A172 (cell line): Measurements from ENCODE around the gene GRIP2. TPM values are rescaled to one million over a fixed set of nuclear protein-coding genes. Genes with fewer than 3 reads are reported as not detected.

Source experiments
- DNase-seq: peaks from one replicate; pipeline ENCODE4 v3.0.0-alpha.2; 2015; ENCODE audit warnings: low spot score
- total RNA-seq: library from RNA; depleted of rRNA; stranded (reverse); fragments of >200 nt; shearing (Covaris generic); gene quantifications from 2 replicates; pipeline ENCODE4 v1.2.3, GENCODE V29; 2014

Gene GRIP2
- total RNA-seq, 1 experiment from 2014 or later: not detected

GRCh38 chr3:14485981-14486380 is 54.2 kb downstream of the GRIP2 start:
- DNase-seq: no peak

DNA sequence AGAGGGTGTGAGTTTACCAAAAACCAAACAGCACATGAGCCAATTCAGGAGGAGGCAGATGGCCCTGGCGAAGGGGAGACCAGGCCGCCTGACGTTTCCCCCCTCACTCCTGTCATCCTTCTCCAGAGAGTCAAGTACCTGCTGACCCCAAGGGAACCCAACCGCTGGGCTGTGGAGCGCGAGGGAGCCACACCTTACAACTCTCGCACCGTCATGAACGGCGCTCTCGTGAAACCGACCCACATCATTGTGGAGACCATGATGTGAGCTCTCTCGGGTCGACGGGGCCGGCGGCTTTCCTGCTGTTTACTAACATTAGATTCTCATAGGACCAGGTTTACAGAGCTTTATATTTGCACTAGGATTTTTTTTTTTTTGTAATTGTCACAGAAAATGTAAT is 55.4 kb downstream of the GRIP2 start:
- DNase-seq: no peak

GRCh38 chr3:14483286-14483685 is 56.9 kb downstream of the GRIP2 start:
- DNase-seq: no peak

DNA sequence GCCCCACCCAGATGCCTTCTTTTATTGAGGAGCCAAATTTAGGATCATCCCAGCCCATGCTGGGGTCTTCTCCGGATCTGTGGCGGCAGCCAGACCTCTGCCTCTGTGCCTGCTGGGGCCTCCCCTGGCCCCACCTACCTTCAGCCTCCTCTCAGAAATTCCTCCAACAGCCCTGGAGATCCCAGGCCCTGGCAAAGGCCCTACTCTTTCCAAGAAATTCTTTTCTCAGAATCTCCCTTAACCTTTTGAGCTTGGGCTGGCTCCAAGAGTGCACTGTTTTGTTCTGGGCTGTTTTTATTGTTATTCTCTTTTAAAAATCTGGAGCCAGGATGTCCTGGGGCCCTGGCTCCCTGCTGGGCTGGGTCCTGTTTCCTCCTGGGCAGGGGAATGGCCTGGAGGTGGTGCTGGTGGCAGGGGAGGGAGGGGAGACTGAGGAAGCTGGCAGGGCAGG is 57.8 kb downstream of the GRIP2 start:
- DNase-seq: no peak

DNA sequence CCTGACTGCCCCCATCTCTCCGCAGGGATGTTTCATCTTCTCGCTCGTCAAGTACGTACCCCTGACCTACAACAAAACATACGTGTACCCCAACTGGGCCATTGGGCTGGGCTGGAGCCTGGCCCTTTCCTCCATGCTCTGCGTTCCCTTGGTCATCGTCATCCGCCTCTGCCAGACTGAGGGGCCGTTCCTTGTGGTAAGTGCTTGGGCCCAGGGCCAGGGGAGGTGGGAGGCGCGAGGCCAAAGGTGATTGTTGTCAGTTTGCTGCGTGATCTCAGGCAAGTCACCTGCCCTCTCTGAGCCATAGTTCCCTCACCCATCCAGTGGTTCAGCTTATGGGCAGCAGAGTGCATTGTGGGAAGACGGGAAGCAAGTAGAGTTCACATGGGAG is 58.5 kb downstream of the GRIP2 start:
- DNase-seq: no peak

DNA sequence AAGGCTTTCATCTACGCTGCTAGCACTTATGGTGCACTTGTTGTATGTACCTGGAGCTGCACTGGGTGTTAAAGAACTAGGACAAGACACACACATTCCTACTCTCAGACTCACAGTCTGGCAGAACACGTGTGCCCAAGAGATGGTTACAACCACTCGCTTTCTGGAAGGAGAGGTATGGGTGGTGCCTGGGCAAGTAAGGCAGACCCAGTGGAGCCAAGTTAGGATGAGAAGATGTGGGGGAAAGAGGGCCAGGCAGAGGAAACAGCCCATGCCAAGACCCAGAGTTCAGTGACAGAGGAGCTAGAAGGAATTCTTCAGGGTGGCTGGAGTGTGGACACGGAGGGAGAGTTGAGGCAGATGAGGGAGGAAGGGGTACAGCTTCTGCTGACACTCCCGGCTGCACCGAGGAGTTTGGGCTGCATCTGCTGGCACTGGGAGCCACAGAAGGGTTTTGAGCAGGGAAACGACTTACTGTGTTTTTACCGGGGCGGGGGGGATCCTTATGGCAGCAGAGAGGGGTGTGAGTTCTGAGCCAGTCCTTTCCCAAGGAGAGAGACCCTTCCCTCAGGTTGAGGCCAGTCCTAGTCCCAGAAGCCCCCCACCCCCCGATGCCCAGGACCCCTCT is 59.0 kb downstream of the GRIP2 start:
- DNase-seq: no peak

DNA sequence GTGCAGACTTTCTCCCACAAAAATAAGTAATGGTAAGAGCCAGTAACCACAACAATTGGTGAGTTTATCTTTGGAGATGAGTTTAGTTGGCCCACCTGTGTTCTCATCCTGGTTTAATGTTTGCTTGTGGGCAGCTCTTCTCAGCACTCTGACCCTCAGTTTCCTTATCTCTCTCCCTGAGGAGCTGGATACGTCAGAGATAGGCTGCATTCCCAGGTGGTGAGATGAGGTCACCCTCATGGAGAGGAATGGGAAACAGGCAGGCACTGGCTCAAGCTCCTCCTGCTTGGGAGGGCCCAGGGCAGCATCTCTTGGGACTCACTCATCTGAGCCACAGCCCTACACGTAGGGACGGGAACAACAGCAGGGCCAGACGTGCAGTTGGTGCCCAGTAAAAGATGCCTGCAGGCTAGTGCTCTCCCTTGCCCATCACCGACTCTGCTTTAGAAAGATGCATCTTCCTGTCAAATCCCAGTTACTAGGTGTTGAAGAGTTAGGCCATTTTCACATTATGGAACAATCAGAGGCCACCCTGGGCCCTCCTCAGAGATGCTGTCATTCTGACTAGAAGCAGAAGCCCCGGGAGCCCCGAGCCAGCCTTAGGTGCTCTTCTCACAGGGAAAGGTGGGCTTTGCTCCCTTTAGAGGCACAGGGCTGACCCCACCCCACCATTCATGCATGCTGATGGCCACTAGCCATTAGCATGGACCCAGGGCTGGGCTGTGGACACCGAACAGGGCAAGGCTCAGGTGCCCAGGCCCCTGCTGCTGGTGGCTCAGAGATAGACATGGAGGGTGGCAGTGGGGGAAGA is 59.7 kb downstream of the GRIP2 start:
- peak; percentile 98 for DNase-seq

GRCh38 chr3:14479591-14479990 is 60.6 kb downstream of the GRIP2 start:
- DNase-seq: no peak

GRCh38 chr3:14478956-14479550 is 61.1 kb downstream of the GRIP2 start:
- DNase-seq: no peak

DNA sequence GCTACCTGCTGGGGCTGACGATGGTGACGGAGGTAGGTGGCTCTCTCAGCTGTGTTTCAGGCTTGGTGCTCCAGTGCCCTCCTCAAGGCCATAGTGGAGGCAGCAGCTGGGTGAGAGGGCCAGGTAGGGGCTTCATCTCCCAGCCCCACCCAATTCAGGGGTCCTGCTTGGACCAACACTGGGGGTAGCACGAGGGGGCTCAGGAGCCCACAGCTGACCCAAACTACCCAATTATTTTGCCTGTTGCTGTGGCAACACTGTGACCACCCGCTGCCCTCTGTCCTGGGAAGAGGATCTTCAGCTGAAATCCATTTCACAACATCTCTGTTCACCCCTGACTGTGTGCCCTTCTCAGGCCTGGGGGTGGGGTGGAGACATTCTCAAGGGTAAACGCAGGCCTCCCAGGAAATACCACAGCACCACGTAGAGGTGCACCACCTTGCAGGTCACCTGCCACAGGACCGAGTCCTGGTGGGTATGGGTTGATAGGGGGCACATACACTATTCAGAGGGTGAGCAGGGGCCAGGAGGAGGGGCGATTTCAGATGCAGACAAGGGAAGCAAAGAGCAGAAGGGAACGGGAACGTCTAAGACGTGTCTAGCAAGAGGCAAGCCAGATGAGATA is 62.7 kb downstream of the GRIP2 start:
- DNase-seq: no peak

GRCh38 chr3:14476583-14477265 is 63.4 kb downstream of the GRIP2 start:
- DNase-seq: no peak

DNA sequence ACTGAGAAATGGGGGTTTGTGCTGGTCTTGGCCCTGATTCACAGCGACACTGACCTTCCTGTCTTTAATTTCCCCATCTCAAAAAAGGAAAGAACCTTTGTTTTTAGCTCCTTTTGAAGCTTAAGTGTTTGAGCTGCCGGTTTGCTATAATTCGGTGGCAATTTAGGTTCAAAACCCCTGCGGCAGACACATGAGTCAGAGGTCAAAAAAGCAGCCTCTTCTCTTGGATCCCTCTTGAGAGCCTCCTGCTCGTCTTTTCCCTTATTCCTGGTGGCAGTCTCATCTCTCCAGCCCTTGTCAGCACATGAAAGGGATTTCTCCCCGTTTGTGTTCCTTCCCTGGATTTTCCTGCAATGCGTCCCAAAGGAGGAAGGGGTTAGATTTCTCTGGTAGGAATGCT is 64.5 kb downstream of the GRIP2 start:
- no peak for DNase-seq

DNA sequence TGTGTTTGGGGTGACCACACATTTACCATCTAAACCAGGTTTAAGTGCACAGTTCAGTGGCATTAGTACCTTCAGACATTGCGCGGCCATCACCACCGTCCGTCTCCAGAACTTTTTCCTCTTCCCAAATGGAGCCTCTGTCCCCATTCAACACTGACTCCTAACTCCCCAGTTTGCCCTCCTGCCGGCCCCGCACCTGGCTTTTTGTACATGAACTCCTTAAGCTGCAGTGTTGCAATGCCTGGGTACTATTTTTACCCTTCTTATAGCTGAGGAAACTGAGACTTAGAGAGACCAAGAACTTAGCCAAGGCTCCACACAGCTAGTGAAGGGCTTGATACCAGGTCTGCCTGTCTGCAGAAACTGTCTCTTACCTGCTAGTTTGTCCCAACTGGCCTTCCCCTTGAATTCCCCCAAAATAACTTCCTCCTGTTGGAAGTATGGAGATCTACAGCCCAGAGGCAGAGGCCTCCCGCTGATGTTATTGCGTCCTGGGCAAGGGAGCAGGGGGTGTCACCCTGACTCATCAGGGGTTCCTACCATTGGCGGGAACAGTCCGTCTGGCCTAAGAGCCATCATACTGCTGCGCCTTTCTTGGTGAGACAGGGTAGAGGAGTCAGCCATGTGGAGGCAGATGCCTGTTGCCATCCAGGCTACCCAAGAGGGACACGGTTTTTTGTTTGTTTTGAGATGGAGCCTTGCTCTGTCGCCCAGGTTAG is 65.6 kb downstream of the GRIP2 start:
- DNase-seq: no peak

- no peak for DNase-seq
Observed at GRCh38 chr3:14473411-14473891, 66.7 kb downstream of the GRIP2 start.

- DNase-seq: peak; percentile 97
Observed at GRCh38 chr3:14472471-14473351, 67.4 kb downstream of the GRIP2 start.

DNA sequence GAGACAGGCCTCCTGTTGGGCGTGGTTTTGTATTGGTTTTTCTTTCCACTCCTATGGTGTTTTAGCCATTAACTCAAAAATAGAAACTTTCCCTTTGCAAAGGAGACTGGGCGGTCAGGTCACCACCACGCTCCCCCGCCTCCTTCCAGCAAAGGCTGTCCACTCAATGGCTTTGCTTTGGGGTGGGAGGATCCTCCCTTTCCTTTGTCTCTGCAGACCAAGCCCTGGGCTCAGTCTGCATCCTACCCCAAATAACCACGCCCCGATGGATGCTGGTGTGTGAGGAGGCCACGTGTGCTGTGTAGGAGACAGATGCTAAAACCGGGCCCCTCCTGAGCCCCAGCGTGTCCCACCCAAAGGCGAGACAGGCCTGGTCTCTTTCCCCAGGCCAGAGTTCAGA is 68.5 kb downstream of the GRIP2 start:
- DNase-seq: peak; percentile 33

GRCh38 chr3:14471016-14471415 is 69.1 kb downstream of the GRIP2 start:
- no peak for DNase-seq

- DNase-seq: no peak
Observed at GRCh38 chr3:14470461-14470860, 69.7 kb downstream of the GRIP2 start.

GRCh38 chr3:14468621-14468981 is 71.5 kb downstream of the GRIP2 start:
- no peak for DNase-seq
